ENCODE measurements around the gene RPS19BP1. TPM values are rescaled to one million over a fixed set of nuclear protein-coding genes. Genes with fewer than 3 reads are reported as not detected.

RPS19BP1 gene, protein sequence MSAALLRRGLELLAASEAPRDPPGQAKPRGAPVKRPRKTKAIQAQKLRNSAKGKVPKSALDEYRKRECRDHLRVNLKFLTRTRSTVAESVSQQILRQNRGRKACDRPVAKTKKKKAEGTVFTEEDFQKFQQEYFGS
- total RNA-seq (ENCODE audit: low replicate concordance) = 27.7 and 68.3 TPM in 2 replicates

DNA sequence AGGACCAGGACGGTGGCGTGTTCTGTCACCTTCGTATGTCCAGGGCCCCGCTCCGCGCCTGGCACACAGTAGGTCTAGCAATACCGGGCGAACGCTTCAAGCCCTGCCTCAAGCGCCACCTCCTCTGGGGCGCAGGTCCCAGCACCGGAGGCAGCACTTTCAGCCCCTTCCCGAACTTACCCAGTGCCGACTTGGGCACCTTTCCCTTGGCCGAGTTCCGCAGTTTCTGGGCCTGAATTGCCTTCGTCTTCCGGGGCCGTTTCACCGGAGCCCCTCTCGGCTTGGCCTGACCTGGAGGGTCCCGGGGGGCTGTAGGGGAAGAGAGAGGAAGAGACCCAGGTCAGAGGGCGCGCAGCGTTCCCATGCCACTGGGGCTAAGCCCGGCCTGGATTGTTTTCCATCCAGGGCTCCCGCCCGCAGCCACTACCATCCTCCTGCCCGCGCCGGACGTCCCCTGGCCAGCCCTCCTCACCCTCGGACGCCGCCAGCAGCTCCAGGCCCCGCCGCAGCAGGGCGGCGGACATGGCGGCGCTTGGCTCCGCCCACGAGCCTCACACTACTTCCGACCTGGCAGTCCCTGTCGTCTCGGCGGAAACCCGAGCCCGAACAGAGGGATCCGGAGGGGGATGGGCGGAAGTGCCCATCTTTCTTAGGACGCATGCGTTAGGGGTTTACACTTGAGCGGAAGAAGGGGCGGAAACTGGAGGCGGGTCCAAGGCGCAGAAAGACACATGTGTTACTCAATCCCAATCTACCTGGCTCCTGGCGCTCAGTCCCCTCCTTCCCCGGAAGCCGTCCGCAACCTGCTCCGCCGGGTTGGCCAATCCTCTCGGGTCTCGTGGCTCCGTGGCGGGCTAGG is at the start of gene RPS19BP1:
TSS of gene RPS19BP1 (minus strand) at position 534 of the 859 bp plus-strand sequence. CDS start at position 524, 10 bp downstream.
- Mint-ChIP-seq H3K36me3 (no peaks in the 10 kb centered on the region), H3K4me3 (peak within 1 kb of the TSS; percentile 93), H3K27ac (peak within 1 kb of the TSS; percentile 52), H3K4me1 (peaks cover 47% of the 10 kb centered on the region), H3K9me3 (no peaks in the 10 kb centered on the region), H3K27me3 (ENCODE audit: insufficient read depth, low read depth) (peaks cover 2% of the 10 kb centered on the region)
- Histone ChIP-seq H3K9me3 (ENCODE audit: low read depth) (no peaks in the 10 kb centered on the region), H3K27ac (no peak within 1 kb of the TSS), H3K36me3 (no peaks in the 10 kb centered on the region), H3K79me2 (ENCODE audit: low read depth) (peaks cover 30% of the 10 kb centered on the region), H3F3A (ENCODE audit: low read depth) (peaks cover 50% of the 10 kb centered on the region), H2AFZ (replicated peaks) (peak within 1 kb of the TSS; percentile 51), H3K9ac (peak within 1 kb of the TSS; percentile 78), H3K4me2 (peak within 1 kb of the TSS; percentile 85), H3K4me1 (peaks cover 23% of the 10 kb centered on the region), H3K27me3 (no peaks in the 10 kb centered on the region), H4K20me1 (ENCODE audit: low read depth) (peaks cover 38% of the 10 kb centered on the region), H3K4me3 (peak within 1 kb of the TSS; percentile 91)
- TF ChIP-seq EZH2 (IDR thresholded peaks at IDR 0.05) (no peak), EZH2phosphoT487 (IDR thresholded peaks at IDR 0.05) (no peak)
- TF ChIP-seq, protein P1, sequence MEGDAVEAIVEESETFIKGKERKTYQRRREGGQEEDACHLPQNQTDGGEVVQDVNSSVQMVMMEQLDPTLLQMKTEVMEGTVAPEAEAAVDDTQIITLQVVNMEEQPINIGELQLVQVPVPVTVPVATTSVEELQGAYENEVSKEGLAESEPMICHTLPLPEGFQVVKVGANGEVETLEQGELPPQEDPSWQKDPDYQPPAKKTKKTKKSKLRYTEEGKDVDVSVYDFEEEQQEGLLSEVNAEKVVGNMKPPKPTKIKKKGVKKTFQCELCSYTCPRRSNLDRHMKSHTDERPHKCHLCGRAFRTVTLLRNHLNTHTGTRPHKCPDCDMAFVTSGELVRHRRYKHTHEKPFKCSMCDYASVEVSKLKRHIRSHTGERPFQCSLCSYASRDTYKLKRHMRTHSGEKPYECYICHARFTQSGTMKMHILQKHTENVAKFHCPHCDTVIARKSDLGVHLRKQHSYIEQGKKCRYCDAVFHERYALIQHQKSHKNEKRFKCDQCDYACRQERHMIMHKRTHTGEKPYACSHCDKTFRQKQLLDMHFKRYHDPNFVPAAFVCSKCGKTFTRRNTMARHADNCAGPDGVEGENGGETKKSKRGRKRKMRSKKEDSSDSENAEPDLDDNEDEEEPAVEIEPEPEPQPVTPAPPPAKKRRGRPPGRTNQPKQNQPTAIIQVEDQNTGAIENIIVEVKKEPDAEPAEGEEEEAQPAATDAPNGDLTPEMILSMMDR (IDR thresholded peaks at IDR 0.05) = no peak
- peak; percentile 99 for DNase-seq (ENCODE audit: low spot score)

DNA sequence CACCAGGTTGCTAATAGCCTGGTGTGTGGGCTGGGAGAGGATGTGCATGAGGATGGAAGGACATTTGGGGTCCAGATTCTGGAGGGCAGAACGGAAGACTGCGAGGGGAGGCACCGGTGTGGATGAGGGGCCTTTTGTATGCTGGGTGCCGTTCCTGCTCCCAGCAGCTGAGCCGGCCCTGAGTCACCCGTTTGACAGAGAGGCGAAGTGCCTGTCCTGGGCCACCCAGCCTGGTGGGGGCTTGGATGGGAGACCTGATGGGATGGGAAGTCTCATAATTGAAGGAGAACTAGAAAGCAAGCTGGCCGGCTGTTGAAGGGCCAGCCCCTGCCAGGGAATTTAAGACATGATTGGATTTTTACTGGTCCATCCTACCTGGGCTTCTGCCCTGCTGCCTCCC is 48.8 kb upstream of the RPS19BP1 start:
- no peaks in the 10 kb centered on the region for H3K27me3 ChIP-seq
- H4K20me1 ChIP-seq (ENCODE audit: low read depth) = no peaks in the 10 kb centered on the region
- no peaks in the 10 kb centered on the region for H3K36me3 ChIP-seq
- Mint-ChIP-seq H3K4me1 (peaks cover 11% of the 10 kb centered on the region), H3K36me3 (no peaks in the 10 kb centered on the region), H3K4me3 (no peak overlapping the region), H3K27me3 (ENCODE audit: insufficient read depth, low read depth) (peaks cover 26% of the 10 kb centered on the region), H3K27ac (no peak overlapping the region), H3K9me3 (no peaks in the 10 kb centered on the region)
- H3K4me2 ChIP-seq = no peak overlapping the region
- TF ChIP-seq EZH2phosphoT487 (IDR thresholded peaks at IDR 0.05) (no peak), EZH2 (IDR thresholded peaks at IDR 0.05) (no peak)
- TF ChIP-seq, protein P1 (IDR thresholded peaks at IDR 0.05) = no peak
- H3K4me1 ChIP-seq = peaks cover 4% of the 10 kb centered on the region
- no peak overlapping the region for H3K27ac ChIP-seq
- no peaks in the 10 kb centered on the region for H3K9me3 ChIP-seq (ENCODE audit: low read depth)
- no peak overlapping the region for H3K4me3 ChIP-seq
- H3F3A ChIP-seq (ENCODE audit: low read depth) = peaks cover 5% of the 10 kb centered on the region
- no peaks in the 10 kb centered on the region for H3K79me2 ChIP-seq (ENCODE audit: low read depth)
- no peak overlapping the region for H2AFZ ChIP-seq (replicated peaks)
- no peak overlapping the region for H3K9ac ChIP-seq
- DNase-seq (ENCODE audit: low spot score) = no peak

DNA sequence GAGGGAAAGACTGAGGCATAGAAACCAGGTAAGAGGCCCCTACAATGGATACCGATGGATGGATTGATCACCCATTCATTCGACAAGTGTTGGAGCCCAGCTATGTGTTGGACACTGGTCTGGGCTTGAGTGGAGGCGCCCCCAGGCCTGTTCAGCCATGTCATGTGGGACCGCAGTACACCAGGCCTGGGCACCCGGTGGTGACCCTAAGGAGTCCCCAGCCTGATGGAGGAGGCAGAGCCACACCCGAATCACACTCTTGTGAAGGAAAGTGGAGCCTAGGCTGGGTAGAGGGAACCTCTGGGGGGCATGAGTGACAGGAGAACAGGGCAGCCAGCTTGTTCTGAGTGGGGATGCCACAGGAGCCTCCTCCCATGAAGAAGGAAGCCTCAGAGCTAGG is 48.2 kb upstream of the RPS19BP1 start:
- no peak for TF ChIP-seq EZH2phosphoT487 (IDR thresholded peaks at IDR 0.05)
- TF ChIP-seq, protein P1 (IDR thresholded peaks at IDR 0.05) = no peak
- no peak for TF ChIP-seq EZH2 (IDR thresholded peaks at IDR 0.05)
- no peak overlapping the region for H3K27ac Mint-ChIP-seq
- H3K27me3 Mint-ChIP-seq (ENCODE audit: insufficient read depth, low read depth) = peaks cover 26% of the 10 kb centered on the region
- Histone ChIP-seq H3K27ac (no peak overlapping the region), H3K79me2 (ENCODE audit: low read depth) (no peaks in the 10 kb centered on the region), H3K4me2 (no peak overlapping the region), H3K36me3 (no peaks in the 10 kb centered on the region), H3K4me1 (peaks cover 4% of the 10 kb centered on the region), H3K4me3 (no peak overlapping the region), H3K9me3 (ENCODE audit: low read depth) (no peaks in the 10 kb centered on the region), H3K27me3 (no peaks in the 10 kb centered on the region), H4K20me1 (ENCODE audit: low read depth) (no peaks in the 10 kb centered on the region), H2AFZ (replicated peaks) (no peak overlapping the region), H3F3A (ENCODE audit: low read depth) (peaks cover 5% of the 10 kb centered on the region), H3K9ac (no peak overlapping the region)
- no peak overlapping the region for H3K4me3 Mint-ChIP-seq
- no peaks in the 10 kb centered on the region for H3K36me3 Mint-ChIP-seq
- DNase-seq (ENCODE audit: low spot score) = no peak
- peaks cover 11% of the 10 kb centered on the region for H3K4me1 Mint-ChIP-seq
- H3K9me3 Mint-ChIP-seq = no peaks in the 10 kb centered on the region
